HuH-7 (cell line): ENCODE measurements around the gene SLC22A23.
A peak's percentile ranks its signal among the peaks of the same experiment; 100 is the strongest.

ENCODE experiments used
- DNase-seq: peaks from one replicate; pipeline ENCODE4 v3.0.0; 2011; ENCODE audit warnings: low spot score

SLC22A23 gene, protein sequence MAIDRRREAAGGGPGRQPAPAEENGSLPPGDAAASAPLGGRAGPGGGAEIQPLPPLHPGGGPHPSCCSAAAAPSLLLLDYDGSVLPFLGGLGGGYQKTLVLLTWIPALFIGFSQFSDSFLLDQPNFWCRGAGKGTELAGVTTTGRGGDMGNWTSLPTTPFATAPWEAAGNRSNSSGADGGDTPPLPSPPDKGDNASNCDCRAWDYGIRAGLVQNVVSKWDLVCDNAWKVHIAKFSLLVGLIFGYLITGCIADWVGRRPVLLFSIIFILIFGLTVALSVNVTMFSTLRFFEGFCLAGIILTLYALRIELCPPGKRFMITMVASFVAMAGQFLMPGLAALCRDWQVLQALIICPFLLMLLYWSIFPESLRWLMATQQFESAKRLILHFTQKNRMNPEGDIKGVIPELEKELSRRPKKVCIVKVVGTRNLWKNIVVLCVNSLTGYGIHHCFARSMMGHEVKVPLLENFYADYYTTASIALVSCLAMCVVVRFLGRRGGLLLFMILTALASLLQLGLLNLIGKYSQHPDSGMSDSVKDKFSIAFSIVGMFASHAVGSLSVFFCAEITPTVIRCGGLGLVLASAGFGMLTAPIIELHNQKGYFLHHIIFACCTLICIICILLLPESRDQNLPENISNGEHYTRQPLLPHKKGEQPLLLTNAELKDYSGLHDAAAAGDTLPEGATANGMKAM

DNA sequence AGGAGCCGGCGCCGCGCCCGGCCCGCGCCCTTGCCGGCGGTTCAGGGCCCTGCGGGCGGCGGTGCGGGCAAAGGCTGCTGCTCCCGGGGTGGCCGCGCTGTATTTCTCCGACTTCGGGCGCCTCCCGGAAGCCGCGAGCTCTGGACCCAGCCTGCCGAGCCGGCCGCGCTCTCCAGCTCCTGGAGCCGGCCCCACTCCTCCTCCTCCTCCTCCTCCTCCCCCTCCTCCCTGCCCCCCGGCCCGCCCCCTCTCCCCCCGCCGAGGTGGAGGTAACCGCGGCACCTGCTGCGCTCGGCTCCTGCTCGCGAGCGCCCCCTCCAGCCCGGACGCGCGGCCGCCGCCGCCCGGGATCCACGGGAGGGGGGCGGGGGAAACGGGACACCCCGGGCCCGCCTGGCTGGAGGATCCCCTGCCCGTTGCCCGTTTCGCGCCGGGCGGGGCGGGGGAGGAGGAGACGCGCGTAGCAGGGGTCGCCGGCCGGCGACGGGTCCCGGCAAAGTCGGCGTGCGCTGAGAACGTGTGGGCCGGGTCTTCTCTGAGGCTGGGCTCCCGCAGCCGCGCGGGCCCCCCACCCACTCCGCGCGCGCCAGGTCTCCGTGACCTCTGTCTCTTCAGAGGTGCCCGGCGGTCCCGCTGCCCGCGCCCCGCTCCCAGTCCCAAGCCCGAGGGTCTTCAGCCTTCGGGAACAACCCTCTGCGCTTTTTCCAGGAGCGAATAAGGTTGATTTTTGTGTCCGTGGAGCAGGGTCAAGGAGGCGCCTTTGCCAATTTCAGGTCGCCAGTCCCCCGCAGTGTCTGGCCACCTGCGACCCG is at the start of gene SLC22A23:
Gene SLC22A23 (minus strand): TSS at position 153 of the 812 bp plus-strand sequence. CDS start 491 bp downstream, outside the sequence.
- DNase-seq: peak; percentile 86

DNA sequence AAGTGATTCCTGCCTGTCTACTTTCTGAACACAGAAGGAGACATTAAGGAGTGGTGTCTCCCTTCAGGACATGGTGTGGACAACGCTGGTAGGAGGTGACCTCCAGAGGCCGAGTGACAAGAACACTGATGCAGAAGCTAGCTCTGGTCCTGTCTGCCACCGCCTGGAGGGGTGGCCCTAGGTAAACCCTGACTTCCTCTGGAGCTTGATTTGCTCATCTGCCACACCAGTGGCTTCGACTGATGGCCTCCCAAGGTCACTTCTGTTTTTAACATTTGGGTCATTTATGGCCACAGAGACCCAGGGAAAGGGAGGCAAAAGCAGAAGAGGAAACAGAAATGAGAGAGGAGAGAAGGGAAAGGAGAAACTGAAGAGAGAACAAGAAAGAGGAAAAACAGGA is 49.4 kb upstream of the SLC22A23 start:
- no peak for DNase-seq

DNA sequence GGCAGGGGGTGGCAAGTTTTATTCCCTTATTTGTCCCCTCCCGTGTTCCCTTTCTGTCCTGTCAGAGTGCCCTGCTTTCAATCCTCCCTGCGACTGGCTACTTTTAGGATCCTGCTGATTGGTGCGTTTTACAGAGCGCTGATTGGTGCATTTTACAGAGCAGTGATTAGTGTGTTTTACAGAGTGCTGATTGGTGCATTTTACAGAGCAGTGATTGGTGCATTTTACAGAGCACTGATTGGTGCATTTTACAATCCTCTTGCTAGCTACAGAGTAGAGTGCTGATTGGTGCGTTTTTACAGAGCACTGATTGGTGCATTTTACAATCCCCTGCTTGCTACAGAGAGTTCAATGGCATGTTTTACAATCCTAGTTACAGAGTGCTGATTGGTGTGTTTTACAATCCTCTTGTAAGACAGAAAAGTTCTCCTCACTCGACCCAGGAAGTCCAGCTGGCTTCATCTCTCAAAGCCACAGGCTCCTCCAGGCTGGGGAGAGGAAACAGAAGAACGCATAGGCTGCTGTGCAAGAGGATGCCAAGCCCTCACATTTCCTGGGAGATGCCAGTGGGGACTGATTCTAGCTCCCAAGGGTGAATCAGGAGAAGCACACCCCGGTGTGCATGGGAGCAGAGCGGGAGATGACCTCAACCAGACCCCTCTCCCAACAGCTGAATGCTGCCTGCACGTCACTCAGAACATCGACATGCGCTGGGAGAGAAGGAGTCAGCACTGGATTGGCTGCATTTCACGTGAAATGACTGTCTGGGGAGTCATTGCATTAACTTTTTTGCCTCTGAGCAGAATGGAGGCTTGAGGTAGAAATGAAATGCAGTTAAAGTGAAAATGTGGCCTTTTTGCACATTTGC is 48.3 kb upstream of the SLC22A23 start:
- DNase-seq: no peak

DNA sequence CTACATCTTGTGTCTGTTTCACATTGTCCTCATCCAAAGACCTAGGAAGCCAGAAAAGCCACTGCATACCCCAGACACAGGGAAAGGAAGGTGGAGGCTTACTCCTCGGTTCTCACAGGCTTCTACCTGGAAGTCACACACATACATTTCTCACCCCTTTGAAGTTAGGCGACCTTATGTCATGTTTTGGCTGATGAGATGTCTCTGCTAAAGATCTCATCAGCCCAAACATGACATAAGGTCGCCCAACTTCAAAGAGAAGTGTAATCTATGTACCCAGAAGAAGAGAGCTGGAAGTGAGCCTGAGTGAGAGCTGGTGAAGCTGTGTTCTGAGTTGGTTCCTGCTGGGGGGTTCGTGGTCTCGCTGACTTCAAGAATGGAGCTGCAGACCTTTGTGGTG is 47.5 kb upstream of the SLC22A23 start:
- no peak for DNase-seq

DNA sequence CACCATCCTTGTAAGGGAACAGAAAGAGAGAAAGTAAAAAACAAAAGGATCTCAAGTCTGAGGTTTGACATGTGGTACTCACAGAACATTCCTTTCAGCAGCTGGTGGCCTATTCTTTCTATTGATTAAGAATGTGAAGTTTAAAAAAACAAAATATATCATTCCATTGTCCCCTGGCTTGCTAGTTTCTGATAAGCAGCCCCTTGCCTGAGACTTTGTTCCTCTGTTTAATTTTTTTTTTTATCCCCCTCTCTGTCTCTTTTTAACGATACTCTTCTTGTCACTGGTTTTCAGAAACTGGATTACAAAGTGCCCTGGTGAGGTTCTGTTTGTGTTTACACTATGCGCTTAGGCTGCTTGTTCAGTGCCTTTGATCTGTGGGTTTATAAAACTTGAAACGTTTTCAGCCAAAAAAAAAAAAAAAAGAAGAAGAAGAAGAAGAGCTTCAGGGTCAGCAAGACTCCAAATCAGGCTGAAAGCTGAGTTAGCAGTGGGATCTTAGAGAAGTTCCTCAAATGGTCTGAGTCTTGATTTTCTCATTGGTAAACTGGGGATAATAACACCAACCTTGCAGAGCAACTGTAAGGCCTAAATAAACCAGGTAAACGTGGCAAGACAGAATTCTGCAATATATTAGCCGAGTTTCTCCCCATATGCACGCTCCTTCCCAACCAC is 45.1 kb upstream of the SLC22A23 start:
- DNase-seq: no peak

DNA sequence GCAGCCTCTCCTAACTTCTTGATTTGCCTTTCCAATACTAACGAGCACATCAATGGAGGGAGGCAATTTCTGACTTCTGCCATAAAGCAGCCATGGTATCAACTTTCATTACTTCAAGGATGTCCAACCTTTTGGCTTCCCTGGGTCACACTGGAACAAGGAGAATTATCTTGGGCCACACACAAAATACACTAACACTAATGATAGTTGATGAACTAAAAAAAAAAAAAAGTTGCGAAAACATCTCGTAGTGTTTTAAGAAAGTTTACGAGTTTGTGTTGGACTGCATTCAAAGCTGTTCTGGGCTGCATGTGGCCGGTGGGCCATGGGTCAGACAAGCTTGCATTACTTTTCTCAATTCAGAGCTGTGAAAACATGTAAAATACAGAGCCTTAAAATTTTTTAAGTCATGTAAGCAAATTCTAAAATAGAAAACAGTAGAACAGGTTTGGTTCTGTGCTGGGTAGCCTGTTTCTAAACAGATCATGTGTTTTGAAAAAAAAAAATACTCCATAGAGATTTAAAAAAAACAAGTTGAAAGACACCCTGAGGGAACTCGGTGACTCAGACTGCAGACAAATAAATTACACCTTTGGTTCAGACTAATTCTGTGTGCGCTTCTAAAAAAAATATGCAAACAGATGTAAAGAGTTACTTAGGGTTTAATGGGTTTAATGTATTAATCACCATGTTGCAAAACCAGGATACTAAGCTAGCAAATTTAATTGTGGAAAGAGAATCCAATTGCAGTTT is 43.6 kb upstream of the SLC22A23 start:
- no peak for DNase-seq

DNA sequence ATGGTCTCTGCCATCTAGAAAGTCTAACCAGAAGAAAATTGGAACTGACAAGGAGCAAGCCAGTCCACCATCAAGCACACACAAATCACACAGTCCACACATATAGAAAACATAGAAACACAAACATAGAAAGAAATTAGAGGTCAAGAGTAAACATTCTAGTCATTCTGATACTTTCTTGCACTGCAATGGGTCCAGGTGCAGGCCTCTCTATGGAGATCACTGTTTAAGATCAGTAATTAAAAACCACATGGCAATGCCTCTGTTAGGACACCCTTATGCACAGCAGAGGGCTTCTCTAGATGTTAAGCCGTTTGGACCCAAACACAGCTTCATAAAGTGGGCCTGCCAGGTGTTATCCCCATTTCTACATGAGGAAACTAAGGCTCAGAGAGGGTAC is 42.8 kb upstream of the SLC22A23 start:
- DNase-seq: no peak

DNA sequence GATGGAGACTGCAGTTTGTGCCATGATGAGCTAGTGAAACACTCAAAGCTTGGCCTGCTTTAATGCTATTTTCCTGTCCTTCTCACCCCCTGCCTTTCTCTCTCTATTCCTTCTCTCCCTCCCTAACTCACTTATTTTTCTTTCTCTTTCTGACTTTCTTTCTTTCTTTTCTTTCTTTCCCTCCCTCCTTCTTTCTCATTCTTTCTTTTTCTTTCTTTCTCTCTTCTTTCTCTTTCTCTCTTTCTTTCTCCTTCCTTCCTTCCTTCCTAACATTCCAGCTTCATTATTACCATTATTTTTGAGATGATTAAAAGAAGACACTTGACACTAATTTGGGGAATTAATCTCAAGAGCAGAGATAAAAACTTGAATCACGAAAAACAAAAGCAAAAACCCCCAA is 39.5 kb upstream of the SLC22A23 start:
- DNase-seq: no peak

DNA sequence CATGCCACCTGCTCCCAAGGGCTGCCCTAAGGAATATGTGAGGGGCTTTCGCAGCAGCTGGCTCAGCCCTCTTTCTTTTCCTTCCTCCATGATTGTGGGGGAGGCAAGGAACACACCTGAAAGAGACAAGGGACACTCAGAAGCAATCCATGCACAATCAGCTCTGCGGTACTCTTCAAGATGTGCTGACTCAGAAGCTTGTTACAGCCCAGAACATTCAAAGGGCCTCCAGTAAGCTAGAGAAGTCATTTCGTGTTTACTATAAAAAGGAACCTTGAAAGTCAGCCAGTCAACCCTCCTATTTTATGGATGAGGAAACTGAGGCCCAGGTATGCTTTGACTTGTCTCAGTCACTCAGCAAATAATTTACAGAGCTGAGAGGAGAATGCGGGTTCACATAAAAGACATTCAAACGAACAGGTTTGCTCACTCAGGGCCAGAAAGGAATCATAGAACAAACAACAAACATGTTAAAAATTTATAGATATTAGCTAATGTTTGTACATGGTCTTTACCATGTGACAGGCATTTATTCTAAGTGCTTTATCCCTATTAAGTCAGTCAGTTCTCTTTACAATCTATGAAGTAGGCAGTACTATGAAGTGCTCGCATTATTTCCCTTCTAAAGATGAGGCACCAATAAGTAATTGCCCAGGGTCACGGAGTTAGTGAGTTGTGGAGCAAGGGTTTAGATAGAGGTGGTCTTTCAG is 37.7 kb upstream of the SLC22A23 start:
- DNase-seq: no peak

DNA sequence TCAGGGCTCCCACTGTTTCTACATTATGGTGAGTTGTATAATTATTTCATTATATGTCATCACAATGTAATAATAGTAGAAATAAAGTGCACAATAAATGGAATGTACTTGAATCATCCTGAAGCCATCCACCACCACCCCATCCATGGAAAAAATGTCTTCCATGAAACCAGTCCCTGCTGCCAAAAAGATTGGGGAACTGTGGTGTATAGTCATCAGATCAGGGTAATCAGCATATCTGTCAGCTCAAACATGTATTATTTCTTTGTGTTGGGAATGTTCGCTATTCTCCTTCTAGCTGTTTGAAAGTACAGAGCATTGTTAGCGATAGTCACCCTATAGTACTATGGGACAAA is 33.8 kb upstream of the SLC22A23 start:
- no peak for DNase-seq

DNA sequence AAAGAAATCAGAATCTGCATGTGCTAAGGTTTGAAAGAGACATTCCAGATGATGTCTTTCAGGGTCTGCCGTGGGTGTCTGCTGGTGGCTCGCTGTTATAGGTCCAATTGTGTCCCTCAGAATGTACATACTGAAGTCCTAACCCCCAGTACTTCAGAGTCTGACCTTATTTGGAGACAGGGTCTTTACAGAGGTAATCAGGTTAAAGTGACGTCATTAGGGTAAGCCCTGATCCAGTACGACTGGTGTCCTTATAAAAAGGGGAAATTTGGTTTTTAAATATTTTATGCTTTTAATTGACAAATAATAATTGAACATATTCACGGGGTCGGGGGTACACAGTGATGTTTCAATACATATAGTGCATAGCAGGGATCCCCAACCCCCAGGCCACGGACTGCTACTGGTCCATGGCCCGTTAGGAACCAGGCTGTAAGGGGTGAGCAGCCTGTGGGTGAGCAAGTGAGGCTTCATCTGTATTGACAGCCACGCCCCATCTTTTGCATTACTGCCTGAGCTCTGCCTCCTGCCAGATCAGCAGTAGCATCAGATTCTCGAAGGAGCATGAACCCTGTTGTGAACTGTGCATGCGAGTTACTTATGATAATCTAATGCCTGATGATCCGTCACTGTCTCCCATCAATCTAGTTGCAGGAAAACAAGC is 33.2 kb upstream of the SLC22A23 start:
- DNase-seq: no peak

DNA sequence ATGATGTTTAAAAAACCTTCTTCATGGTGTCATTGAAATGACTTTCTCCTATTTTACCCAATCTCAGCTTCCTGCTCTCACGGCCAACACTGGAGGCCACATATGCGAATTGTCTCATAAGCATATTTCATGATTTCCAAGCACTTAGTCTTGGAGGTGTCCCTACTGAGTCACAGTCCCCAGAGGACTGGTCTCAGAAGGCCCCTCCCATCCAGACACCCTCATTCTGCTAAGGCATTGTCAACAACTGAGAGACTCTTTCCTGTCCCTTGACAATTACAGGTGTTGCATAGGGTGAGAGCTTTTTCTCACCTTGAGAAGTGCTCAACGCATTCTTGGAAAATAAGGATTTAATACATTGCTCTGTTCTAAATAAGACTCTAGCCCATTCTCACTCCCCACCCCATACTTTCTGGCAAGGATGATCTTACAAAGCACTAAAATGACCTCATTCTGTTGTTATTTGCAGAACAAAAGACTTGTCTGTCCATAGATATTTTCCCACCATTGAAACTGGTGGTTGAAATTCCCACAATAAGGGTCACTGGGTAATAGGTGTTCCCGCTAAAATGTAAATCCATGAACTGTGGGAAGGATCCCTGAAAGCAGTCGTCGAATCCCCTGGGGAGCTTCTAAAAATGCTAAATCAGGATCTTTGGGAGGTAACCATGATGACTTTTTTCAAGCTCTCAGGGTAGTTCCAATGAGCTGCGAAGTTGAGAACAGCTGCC is 32.3 kb upstream of the SLC22A23 start:
- no peak for DNase-seq

DNA sequence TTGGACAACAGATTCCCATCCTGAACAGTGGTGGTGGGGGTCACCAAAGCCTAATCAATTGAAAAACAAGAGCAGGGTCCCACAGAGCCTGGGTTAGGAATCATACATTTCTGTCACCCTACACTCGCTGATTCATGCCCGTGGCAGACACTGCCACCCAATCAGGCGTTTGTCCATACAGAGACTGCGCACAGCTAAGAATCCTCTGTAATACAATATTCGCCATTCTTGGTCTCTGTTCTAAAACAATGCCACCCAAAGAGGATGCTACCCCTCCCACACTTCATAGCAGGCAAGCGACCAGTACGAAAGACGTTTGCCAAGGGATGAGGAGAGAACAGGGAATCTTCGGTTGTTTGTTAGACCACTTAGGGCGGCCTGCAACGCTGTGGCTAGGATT is 28.1 kb upstream of the SLC22A23 start:
- no peak for DNase-seq

DNA sequence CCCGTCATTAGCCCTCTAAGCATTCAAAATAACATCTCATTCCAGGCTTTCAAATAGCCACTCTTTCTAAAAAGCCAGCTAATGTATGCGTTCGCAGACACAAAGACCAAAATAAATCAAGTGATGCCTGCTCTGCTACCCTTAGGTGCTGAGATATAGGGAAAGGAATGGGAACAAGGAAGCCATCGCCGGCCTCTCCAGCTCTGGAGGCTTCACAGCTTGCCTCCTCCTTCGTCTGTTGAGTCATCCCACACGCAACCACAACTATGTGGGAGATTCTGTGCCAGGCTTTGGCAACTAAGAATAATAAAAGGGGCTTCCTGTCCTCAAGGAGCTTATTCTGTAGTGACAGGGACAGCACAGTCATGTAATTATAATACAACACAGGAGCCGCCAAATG is 27.3 kb upstream of the SLC22A23 start:
- no peak for DNase-seq

DNA sequence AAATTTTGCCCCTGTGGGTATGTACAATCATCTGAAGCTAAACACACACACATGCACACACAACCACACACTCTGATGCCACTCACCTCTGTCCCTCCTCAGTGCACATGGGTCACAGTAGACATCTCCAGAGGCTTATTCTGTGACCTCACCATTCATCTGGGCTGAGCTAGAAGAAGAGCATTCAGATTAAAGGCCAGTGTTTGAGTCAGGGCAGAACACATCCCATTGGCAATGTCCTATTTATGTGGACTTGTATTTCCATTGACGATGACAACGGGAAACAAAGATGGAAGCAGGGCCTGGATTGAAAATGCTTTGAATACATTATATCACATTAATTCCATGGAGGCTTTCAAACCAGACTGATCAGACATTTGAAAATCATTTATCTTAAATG is 26.8 kb upstream of the SLC22A23 start:
- no peak for DNase-seq

DNA sequence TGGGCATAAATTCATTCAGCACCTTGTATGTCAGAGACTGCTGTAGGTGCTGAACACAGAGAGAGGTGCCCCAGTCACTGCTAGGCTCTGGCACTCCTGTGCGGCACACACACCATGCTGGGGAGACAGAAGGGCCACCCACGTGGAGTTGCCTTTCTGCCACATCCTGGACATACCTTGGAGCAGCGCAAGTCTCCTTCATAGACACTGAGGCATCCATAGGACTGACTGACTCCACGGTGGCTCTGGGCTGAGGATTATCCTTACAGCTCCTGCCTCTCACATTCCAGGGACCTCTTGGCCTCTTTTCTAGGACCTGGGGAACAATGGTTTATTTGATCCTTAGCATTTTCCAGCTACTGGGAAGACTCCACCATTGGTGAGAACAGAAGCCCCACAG is 26.0 kb upstream of the SLC22A23 start:
- DNase-seq: no peak

DNA sequence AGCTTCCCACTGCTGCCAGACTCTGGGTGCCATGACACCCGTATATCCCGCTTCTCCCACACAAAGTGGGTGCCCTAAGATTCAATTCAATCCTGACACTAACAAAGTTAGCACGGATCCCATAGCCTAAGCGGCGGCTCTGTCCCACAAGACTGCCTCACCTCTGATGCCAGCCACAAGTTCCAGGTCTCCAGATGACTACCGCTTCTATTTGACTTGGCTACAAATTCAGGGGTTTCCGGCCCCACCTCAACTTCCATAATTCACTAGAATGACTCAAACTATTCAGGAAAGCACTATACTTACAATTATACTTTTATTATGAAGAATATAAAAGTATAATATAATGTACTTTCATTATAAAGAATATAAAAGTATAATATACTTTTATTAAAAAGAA is 24.8 kb upstream of the SLC22A23 start:
- DNase-seq: no peak

DNA sequence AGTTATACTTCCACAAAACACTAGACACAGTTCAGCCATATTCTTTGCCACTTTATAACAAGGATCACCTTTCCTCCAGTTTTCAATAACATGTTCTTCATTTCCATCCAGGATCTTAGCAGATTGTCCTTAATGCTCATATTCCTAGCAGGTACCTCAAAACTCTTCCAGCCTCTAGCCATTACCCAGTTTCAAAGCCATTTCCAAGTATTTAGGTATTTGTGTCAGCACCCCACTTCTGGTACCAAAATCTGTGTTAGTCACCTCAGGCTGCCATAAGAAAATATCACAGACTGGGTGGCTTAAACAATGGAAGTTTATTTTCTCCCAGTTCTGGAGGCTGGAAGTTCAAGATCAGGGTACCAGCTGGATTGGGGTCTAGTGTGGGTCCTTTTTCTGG is 23.2 kb upstream of the SLC22A23 start:
- no peak for DNase-seq

DNA sequence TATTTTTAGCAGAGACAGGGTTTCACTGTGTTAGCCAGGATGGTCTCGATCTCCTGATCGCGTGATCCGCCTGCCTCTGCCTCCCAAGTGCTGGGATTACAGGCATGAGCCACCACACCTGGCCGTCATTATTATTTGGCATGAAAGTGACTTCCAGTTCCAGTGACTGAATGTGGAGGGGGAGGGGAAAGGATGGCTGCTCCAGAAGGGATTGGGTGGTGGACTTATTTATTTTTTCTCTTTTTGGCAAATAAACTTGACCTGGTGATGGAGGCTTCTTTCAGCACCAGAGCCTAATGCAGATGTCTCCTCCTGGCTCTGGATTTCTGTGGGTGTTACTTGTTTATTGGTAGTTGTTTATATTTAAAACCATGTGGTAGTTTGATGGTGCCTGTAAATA is 16.9 kb upstream of the SLC22A23 start:
- DNase-seq: no peak
